HG03558 (cell line): ENCODE results near the gene COX7B2.

ENCODE experiments used
- ATAC-seq: cut with Tn5 transposase; IDR thresholded peaks from one replicate; pipeline ENCODE4 v1.9.1; 2021; ENCODE audit warnings: moderate number of reproducible peaks; ENCODE audit not compliant: unreplicated experiment; ENCODE audit errors: extremely low read depth

Gene COX7B2

GRCh38 chr4:46909078-46909477, at the start of gene COX7B2:
COX7B2 (minus strand) TSS chr4:46909245; CDS start chr4:46735192, 174,053 bp downstream.
- ATAC-seq: no peak

GRCh38 chr4:46956451-46956850, 47.4 kb upstream of the COX7B2 start:
- ATAC-seq: no peak

- no peak for ATAC-seq
Observed at GRCh38 chr4:46955601-46956000, 46.6 kb upstream of the COX7B2 start.

GRCh38 chr4:46954643-46955042, 45.6 kb upstream of the COX7B2 start:
- no peak for ATAC-seq

GRCh38 chr4:46953564-46953963, 44.5 kb upstream of the COX7B2 start:
- no peak for ATAC-seq

- no peak for ATAC-seq
Observed at GRCh38 chr4:46952451-46952850, 43.4 kb upstream of the COX7B2 start.

GRCh38 chr4:46950826-46951225, 41.8 kb upstream of the COX7B2 start:
- no peak for ATAC-seq

GRCh38 chr4:46949822-46950221, 40.8 kb upstream of the COX7B2 start:
- ATAC-seq: no peak

- ATAC-seq: no peak
Observed at GRCh38 chr4:46947541-46947940, 38.5 kb upstream of the COX7B2 start.

- no peak for ATAC-seq
Observed at GRCh38 chr4:46946919-46947536, 38.0 kb upstream of the COX7B2 start.

- ATAC-seq: no peak
Observed at GRCh38 chr4:46945062-46945461, 36.0 kb upstream of the COX7B2 start.

GRCh38 chr4:46944345-46944744, 35.3 kb upstream of the COX7B2 start:
- no peak for ATAC-seq

- no peak for ATAC-seq
Observed at GRCh38 chr4:46937493-46937892, 28.4 kb upstream of the COX7B2 start.

- ATAC-seq: no peak
Observed at GRCh38 chr4:46934726-46935125, 25.7 kb upstream of the COX7B2 start.

GRCh38 chr4:46933686-46934085, 24.6 kb upstream of the COX7B2 start:
- ATAC-seq: no peak

- ATAC-seq: no peak
Observed at GRCh38 chr4:46931981-46932380, 22.9 kb upstream of the COX7B2 start.

GRCh38 chr4:46930891-46931290, 21.8 kb upstream of the COX7B2 start:
- ATAC-seq: no peak

GRCh38 chr4:46927201-46927600, 18.2 kb upstream of the COX7B2 start:
- ATAC-seq: no peak

GRCh38 chr4:46924789-46925529, 15.9 kb upstream of the COX7B2 start:
- ATAC-seq: no peak

GRCh38 chr4:46922205-46922604, 13.2 kb upstream of the COX7B2 start:
- no peak for ATAC-seq

- no peak for ATAC-seq
Observed at GRCh38 chr4:46908148-46908547, 897 bp downstream of the COX7B2 start.

- no peak for ATAC-seq
Observed at GRCh38 chr4:46900082-46900481, 9.0 kb downstream of the COX7B2 start.
